Subcutaneous adipose tissue (tissue), 4 donors: ENCODE data around the gene OXSM. TPM values are rescaled to one million over a fixed set of nuclear protein-coding genes. Genes with fewer than 3 reads are reported as not detected.

ENCODE experiments used
- CTCF ChIP-seq: fragments of 450-650 bp; IDR thresholded peaks from one replicate; pipeline ENCODE4 v1.5.1; 2016; ENCODE audit warnings: low read depth, mild to moderate bottlenecking, control low read depth, antibody characterized with exemption, moderate library complexity
- total RNA-seq, 4 donors: library from RNA; depleted of rRNA; stranded (reverse); fragments of >200 nt; gene quantifications; one replicate each; pipeline ENCODE4 v1.1.0, GENCODE V29; 2016

Gene OXSM
- total RNA-seq, 4 donors from 2014 or later, result 5.2 to 9.2 (median 7.0) TPM

- TF ChIP-seq CTCF, result no peak
Observed at GRCh38 chr3:25804676-25805075, 14.8 kb downstream of the OXSM start.

- no peak for TF ChIP-seq CTCF
Observed at GRCh38 chr3:25812644-25813043, 22.8 kb downstream of the OXSM start.

GRCh38 chr3:25817107-25817506 is 27.2 kb downstream of the OXSM start:
- no peak for TF ChIP-seq CTCF

GRCh38 chr3:25817638-25818037 is 27.7 kb downstream of the OXSM start:
- no peak for TF ChIP-seq CTCF

GRCh38 chr3:25818335-25818734 is 28.4 kb downstream of the OXSM start:
- TF ChIP-seq CTCF, result no peak

- TF ChIP-seq CTCF, result no peak
Observed at GRCh38 chr3:25820366-25820765, 30.5 kb downstream of the OXSM start.

GRCh38 chr3:25820816-25821486 is 31.1 kb downstream of the OXSM start:
- TF ChIP-seq CTCF, result no peak
